ENCODE data around the gene MTHFR.

DNA sequence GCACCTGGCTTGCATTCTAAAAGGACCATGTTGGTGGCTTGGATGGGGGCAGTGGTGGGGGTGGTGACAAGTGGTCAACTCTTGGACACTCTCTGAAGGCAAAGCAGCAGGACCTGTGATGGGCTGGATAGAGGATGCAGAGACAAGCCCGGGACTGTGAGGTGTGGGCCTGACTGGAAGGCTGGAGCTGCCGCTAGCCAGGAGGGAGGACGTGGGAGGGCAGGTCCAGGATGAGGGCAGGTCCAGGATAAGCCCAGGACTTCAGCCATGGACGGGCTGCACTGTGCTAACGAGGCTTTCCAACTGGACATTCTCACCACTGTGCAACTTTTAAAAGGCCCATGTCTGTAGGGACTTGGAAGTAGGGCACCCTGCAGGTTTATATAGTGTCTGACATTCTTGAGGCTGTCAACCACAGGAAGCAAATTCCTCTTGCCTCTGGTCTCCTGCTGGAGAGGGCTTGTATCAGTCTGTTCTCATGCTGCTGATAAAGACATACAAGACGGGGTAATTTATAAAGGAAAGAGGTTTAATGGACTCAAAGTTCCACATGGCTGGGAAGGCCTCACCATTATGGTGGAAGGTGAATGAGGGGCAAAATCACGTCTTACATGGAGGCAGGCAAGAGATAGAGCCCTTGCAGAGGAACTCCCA lies 52.1 kb downstream of the MTHFR start:
- TF ChIP-seq SIN3A (IDR thresholded peaks at IDR 0.05; ENCODE audit: borderline replicate concordance, insufficient read depth, low read length): no peak
- TF ChIP-seq REST (IDR thresholded peaks at IDR 0.05; ENCODE audit: insufficient read depth in 1 of 2, low read depth in 2 of 2, low read length in 2 of 2): no peak
- no peak for TF ChIP-seq POLR2AphosphoS5 (IDR thresholded peaks at IDR 0.05; ENCODE audit: low read depth, low read length)

All from PFSK-1 (cell line).